ENCODE results near the gene ZMIZ2.
A peak's percentile ranks its signal among the peaks of the same experiment; 100 is the strongest.

ZMIZ2 gene

DNA sequence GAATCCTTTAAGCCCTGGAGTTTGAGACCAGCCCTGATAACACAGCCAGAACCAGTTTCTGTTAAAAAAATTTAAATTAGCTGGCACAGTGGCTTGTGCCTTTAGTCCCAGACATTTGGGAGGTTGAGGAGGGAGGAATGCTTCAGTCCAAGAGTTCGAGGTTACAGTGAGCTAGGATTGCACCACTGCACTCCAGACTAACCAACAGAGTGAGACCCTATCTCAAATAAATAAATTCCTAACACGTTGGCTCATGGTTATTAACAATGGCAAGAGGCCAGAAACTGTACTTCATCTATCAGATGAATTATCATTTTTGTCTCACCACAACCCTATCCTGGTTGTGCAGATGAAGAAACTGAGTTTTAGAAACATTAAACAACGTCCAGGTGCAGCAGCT is 45.7 kb downstream of the ZMIZ2 start:
- H3K4me1 ChIP-seq (ENCODE audit: control insufficient read depth in 1 of 2, insufficient read depth in 2 of 2, low read length in 2 of 2) = peaks cover 0 to 8% of the 10 kb centered on the region in 2 experiments
- no peak overlapping the region for H4K12ac ChIP-seq (ENCODE audit: low read depth, low read length)
- H4K91ac ChIP-seq (ENCODE audit: low read depth, low read length) = no peak overlapping the region
- H3K14ac ChIP-seq (ENCODE audit: low read length) = no peak overlapping the region
- no peak overlapping the region for H3K4ac ChIP-seq (ENCODE audit: low read depth, low read length)
- H3K36me3 ChIP-seq (ENCODE audit: control insufficient read depth in 1 of 2, insufficient read depth in 2 of 2, low read length in 2 of 2) = peaks cover 0 to 7% of the 10 kb centered on the region in 2 experiments
- no peaks in the 10 kb centered on the region for H3K9me3 ChIP-seq (ENCODE audit: insufficient read depth, low read depth, low read length)
- no peak overlapping the region for H3K23ac ChIP-seq (ENCODE audit: low read length)
- H3K27ac ChIP-seq (ENCODE audit: low read depth, low read length) = no peak overlapping the region
- no peak overlapping the region for H3K18ac ChIP-seq (ENCODE audit: low read length)
- no peak overlapping the region for H2AK5ac ChIP-seq (ENCODE audit: low read length)
- no peak overlapping the region for H2BK120ac ChIP-seq (ENCODE audit: insufficient read depth, low read length, poor library complexity)
- no peak overlapping the region for H3K4me2 ChIP-seq (ENCODE audit: low read length)
- no peak overlapping the region for H4K8ac ChIP-seq (ENCODE audit: low read depth, low read length)
- H2BK12ac ChIP-seq (ENCODE audit: low read length) = no peak overlapping the region
- no peak overlapping the region for H2AFZ ChIP-seq (ENCODE audit: insufficient read depth, low read length, poor library complexity)
- peaks cover 10% of the 10 kb centered on the region for H3K79me1 ChIP-seq (ENCODE audit: low read length)
- WGBS (ENCODE audit: extremely low coverage, insufficient coverage, insufficient read length) = no CpG with 5 or more reads among the region's 3 CpGs
- H3K27me3 ChIP-seq (ENCODE audit: insufficient read depth, low read length) = no peaks in the 10 kb centered on the region
- H3K79me2 ChIP-seq (ENCODE audit: control insufficient read depth, insufficient read depth, low read length, poor library complexity) = peaks cover 13% of the 10 kb centered on the region
- H2BK5ac ChIP-seq (ENCODE audit: low read depth, low read length, poor library complexity) = no peak overlapping the region
- peak in 1 of 2 donors; percentile 54 for DNase-seq
- H3K9ac ChIP-seq (ENCODE audit: low read length) = no peak overlapping the region
- no peak overlapping the region for H3K4me3 ChIP-seq (ENCODE audit: low read depth, low read length)

DNA sequence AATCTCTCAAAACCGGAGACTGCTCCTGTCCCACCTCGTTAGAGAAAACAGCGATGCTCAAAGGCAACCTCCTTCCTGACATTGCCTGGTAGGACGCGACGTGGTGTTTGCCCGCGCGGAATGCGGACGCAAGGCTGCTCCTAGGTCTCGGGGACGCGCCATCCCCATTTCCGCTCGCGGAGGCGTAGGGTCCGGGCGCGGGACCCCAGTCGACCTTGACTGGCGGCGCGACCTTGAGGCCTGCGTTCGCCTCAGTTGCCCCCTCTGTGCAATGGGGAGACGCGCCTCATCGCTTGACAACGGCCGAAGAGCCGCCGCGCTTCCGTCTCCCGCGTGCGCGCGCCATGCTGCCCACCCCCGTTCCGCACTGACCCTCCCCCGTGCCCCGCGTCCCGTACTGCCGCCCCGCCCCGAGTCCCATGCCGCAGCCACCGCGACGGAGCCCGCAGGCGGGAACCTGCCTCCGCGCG is 47.4 kb downstream of the ZMIZ2 start:
- H2AFZ ChIP-seq (ENCODE audit: insufficient read depth, low read length, poor library complexity) = peak overlapping the region; percentile 77
- WGBS (ENCODE audit: extremely low coverage, insufficient coverage, insufficient read length) = no CpG with 5 or more reads among the region's 59 CpGs
- no peak overlapping the region for H3K23ac ChIP-seq (ENCODE audit: low read length)
- peak; percentile 72 to 76 for DNase-seq
- H2BK12ac ChIP-seq (ENCODE audit: low read length) = peak overlapping the region; percentile 15
- peak overlapping the region; percentile 71 for H3K4me2 ChIP-seq (ENCODE audit: low read length)
- H4K8ac ChIP-seq (ENCODE audit: low read depth, low read length) = peak overlapping the region; percentile 92
- H3K14ac ChIP-seq (ENCODE audit: low read length) = peak overlapping the region; percentile 92
- no peaks in the 10 kb centered on the region for H3K9me3 ChIP-seq (ENCODE audit: insufficient read depth, low read depth, low read length)
- H3K79me2 ChIP-seq (ENCODE audit: control insufficient read depth, insufficient read depth, low read length, poor library complexity) = peaks cover 13% of the 10 kb centered on the region
- H2AK5ac ChIP-seq (ENCODE audit: low read length) = peak overlapping the region; percentile 31
- H3K4me1 ChIP-seq (ENCODE audit: control insufficient read depth in 1 of 2, insufficient read depth in 2 of 2, low read length in 2 of 2) = peaks cover 0 to 8% of the 10 kb centered on the region in 2 experiments
- H3K9ac ChIP-seq (ENCODE audit: low read length) = peak overlapping the region; percentile 51
- H3K27ac ChIP-seq (ENCODE audit: low read depth, low read length) = peak overlapping the region; percentile 46
- peak overlapping the region; percentile 91 for H3K4me3 ChIP-seq (ENCODE audit: low read depth, low read length)
- peak overlapping the region; percentile 76 for H4K12ac ChIP-seq (ENCODE audit: low read depth, low read length)
- no peaks in the 10 kb centered on the region for H3K27me3 ChIP-seq (ENCODE audit: insufficient read depth, low read length)
- H3K4ac ChIP-seq (ENCODE audit: low read depth, low read length) = peak overlapping the region; percentile 68
- H3K79me1 ChIP-seq (ENCODE audit: low read length) = peaks cover 10% of the 10 kb centered on the region
- H2BK120ac ChIP-seq (ENCODE audit: insufficient read depth, low read length, poor library complexity) = peak overlapping the region; percentile 87
- peak overlapping the region; percentile 81 for H3K18ac ChIP-seq (ENCODE audit: low read length)
- peak overlapping the region; percentile 63 for H2BK5ac ChIP-seq (ENCODE audit: low read depth, low read length, poor library complexity)
- H4K91ac ChIP-seq (ENCODE audit: low read depth, low read length) = peak overlapping the region; percentile 82
- H3K36me3 ChIP-seq (ENCODE audit: control insufficient read depth in 1 of 2, insufficient read depth in 2 of 2, low read length in 2 of 2) = peaks cover 11 to 22% of the 10 kb centered on the region in 2 experiments

DNA sequence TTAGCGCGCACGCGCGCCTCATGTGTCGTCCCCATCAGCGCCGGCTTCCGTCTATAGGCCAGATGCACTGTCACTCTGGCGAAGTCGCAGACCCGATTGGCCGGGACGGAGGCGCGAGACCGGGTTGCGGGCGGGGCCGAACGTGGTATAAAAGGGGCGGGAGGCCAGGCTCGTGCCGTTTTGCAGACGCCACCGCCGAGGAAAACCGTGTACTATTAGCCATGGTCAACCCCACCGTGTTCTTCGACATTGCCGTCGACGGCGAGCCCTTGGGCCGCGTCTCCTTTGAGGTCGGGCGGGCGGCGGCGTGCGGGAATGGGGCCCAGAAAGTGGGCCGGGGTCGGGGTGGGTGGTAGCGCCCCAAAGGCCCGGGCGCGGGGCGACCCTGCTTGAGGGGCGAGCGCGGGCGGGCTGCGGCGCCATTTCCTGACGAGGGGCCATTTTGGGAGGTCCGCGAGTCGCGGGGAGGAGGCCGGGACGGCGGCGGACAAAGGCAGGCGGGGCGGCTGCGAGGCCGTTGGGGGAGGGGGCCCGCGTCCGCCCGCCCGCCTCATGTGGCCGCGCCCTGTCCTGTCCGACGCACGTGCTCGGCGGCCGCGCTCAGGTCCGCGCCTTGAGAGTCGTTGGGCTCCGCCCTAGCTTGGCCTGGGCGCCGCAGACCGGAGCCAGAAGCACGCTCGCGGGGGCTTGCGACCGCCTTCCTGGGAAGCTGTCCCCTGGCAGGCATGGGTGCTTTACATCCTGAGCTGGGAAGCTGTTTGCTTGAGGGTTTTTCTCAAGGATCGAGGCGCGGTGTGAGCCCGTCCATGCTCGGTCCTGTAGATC is 48.1 kb downstream of the ZMIZ2 start, which contains the start of gene PPIA:
PPIA (plus strand) TSS at position 178 of the 825 bp plus-strand sequence; CDS start at position 222, 44 bp downstream.
- Histone ChIP-seq H3K79me1 (ENCODE audit: low read length) (peaks cover 10% of the 10 kb centered on the region), H2BK12ac (ENCODE audit: low read length) (peak within 1 kb of the TSS; percentile 15), H3K4me2 (ENCODE audit: low read length) (peak within 1 kb of the TSS; percentile 71), H3K36me3 (ENCODE audit: control insufficient read depth in 1 of 2, insufficient read depth in 2 of 2, low read length in 2 of 2) (peaks cover 13 to 25% of the 10 kb centered on the region in 2 experiments), H2BK5ac (ENCODE audit: low read depth, low read length, poor library complexity) (peak within 1 kb of the TSS; percentile 89), H3K9ac (ENCODE audit: low read length) (peak within 1 kb of the TSS; percentile 92), H3K14ac (ENCODE audit: low read length) (peak within 1 kb of the TSS; percentile 92), H2BK120ac (ENCODE audit: insufficient read depth, low read length, poor library complexity) (peak within 1 kb of the TSS; percentile 87), H3K4me1 (ENCODE audit: control insufficient read depth in 1 of 2, insufficient read depth in 2 of 2, low read length in 2 of 2) (peaks cover under 1 to 7% of the 10 kb centered on the region in 2 experiments), H4K12ac (ENCODE audit: low read depth, low read length) (peak within 1 kb of the TSS; percentile 76), H3K23ac (ENCODE audit: low read length) (no peak within 1 kb of the TSS), H3K9me3 (ENCODE audit: insufficient read depth, low read depth, low read length) (no peaks in the 10 kb centered on the region), H2AFZ (ENCODE audit: insufficient read depth, low read length, poor library complexity) (peak within 1 kb of the TSS; percentile 77), H3K4me3 (ENCODE audit: low read depth, low read length) (peak within 1 kb of the TSS; percentile 91), H4K8ac (ENCODE audit: low read depth, low read length) (peak within 1 kb of the TSS; percentile 92), H3K18ac (ENCODE audit: low read length) (peak within 1 kb of the TSS; percentile 83), H3K27ac (ENCODE audit: low read depth, low read length) (peak within 1 kb of the TSS; percentile 97), H3K4ac (ENCODE audit: low read depth, low read length) (peak within 1 kb of the TSS; percentile 99), H3K79me2 (ENCODE audit: control insufficient read depth, insufficient read depth, low read length, poor library complexity) (peaks cover 13% of the 10 kb centered on the region), H2AK5ac (ENCODE audit: low read length) (peak within 1 kb of the TSS; percentile 31), H4K91ac (ENCODE audit: low read depth, low read length) (peak within 1 kb of the TSS; percentile 96), H3K27me3 (ENCODE audit: insufficient read depth, low read length) (no peaks in the 10 kb centered on the region)
- peak; percentile 98 to 100 for DNase-seq
- WGBS (ENCODE audit: extremely low coverage, insufficient coverage, insufficient read length) = no CpG with 5 or more reads among the region's 99 CpGs

DNA sequence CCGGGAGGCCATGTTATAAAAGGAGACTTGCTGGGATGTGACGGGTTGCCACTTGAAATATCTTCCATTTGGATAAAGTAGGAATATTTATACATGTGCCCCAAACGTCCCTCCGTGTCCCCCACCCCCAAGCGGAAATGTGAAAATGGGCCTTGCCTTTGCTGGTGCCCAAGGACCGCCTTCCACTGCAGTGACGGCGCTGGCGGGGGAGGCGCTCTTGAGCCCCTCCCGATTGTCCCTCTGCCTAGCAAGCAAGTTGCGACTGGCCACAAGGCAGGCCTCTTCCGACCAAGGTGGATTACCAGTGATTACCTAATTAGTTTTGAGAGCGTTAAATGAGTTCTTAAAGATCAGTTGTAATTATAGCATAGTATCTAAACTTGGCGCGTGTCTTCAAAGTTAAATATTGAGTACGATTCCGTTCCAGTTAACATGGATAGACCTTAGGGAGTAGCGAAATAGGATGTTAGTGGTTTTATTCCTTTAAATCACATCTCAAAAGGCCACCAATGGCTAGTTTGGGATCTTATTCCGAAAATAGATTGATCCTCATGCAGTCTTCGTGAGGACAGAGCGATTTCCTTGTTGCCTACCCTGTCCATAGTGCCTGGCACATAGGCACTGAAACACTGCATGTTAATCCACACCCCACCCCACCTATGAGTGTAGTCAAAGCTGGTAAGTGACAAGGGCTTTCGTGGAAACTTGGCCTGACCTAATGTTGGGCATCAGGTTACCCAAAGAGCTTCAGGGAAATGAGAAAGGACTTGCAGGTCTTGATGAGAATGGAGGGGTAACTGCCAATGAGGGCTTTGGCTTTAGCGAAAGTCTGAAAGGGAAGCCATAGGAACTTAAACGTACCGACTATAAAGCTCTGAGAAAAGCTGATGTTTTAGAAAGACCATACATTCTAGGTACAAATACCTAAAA is 48.9 kb downstream of the ZMIZ2 start:
- Histone ChIP-seq H3K79me2 (ENCODE audit: control insufficient read depth, insufficient read depth, low read length, poor library complexity) (peaks cover 13% of the 10 kb centered on the region), H4K8ac (ENCODE audit: low read depth, low read length) (peak overlapping the region; percentile 85), H3K9me3 (ENCODE audit: insufficient read depth, low read depth, low read length) (no peaks in the 10 kb centered on the region), H3K4me1 (ENCODE audit: control insufficient read depth in 1 of 2, insufficient read depth in 2 of 2, low read length in 2 of 2) (peaks cover 2 to 5% of the 10 kb centered on the region in 2 experiments), H4K12ac (ENCODE audit: low read depth, low read length) (no peak overlapping the region), H3K23ac (ENCODE audit: low read length) (no peak overlapping the region), H3K27ac (ENCODE audit: low read depth, low read length) (peak overlapping the region; percentile 97), H4K91ac (ENCODE audit: low read depth, low read length) (peak overlapping the region; percentile 96), H2BK5ac (ENCODE audit: low read depth, low read length, poor library complexity) (peak overlapping the region; percentile 89), H3K18ac (ENCODE audit: low read length) (peak overlapping the region; percentile 83), H2AK5ac (ENCODE audit: low read length) (no peak overlapping the region), H3K36me3 (ENCODE audit: control insufficient read depth in 1 of 2, insufficient read depth in 2 of 2, low read length in 2 of 2) (peaks cover 20 to 34% of the 10 kb centered on the region in 2 experiments), H2BK120ac (ENCODE audit: insufficient read depth, low read length, poor library complexity) (peak overlapping the region; percentile 49), H3K27me3 (ENCODE audit: insufficient read depth, low read length) (no peaks in the 10 kb centered on the region), H3K14ac (ENCODE audit: low read length) (peak overlapping the region; percentile 92), H3K4me3 (ENCODE audit: low read depth, low read length) (peak overlapping the region; percentile 90), H3K9ac (ENCODE audit: low read length) (peak overlapping the region; percentile 92), H3K79me1 (ENCODE audit: low read length) (peaks cover 10% of the 10 kb centered on the region), H3K4me2 (ENCODE audit: low read length) (peak overlapping the region; percentile 66), H2BK12ac (ENCODE audit: low read length) (no peak overlapping the region), H3K4ac (ENCODE audit: low read depth, low read length) (peak overlapping the region; percentile 99), H2AFZ (ENCODE audit: insufficient read depth, low read length, poor library complexity) (no peak overlapping the region)
- peak; percentile 81 to 84 for DNase-seq
- WGBS (ENCODE audit: extremely low coverage, insufficient coverage, insufficient read length) = no CpG with 5 or more reads among the region's 26 CpGs
